Measurements from ENCODE around the gene C1orf21. TPM values are rescaled to one million over a fixed set of nuclear protein-coding genes. Genes with fewer than 3 reads are reported as not detected.

The C1orf21 gene
- total and polyA plus RNA-seq, 2 of the 4 experiments (the other 2 are of a cell fraction): 6.4 to 9.9 TPM

- Histone ChIP-seq H3K4me1 (ENCODE audit: control insufficient read depth, insufficient read depth, low read length) (no peaks in the 10 kb centered on the region), H3K4me2 (ENCODE audit: low read depth, low read length) (no peak overlapping the region), H4K20me1 (ENCODE audit: insufficient read depth, low read length) (no peaks in the 10 kb centered on the region), H3K9me3 (ENCODE audit: control insufficient read depth, insufficient read depth, low read length) (no peaks in the 10 kb centered on the region), H2AK9ac (replicated peaks; ENCODE audit: low read depth, low read length, poor library complexity) (no peak overlapping the region), H3K18ac (ENCODE audit: low read depth, low read length) (no peak overlapping the region), H2BK15ac (ENCODE audit: low read depth, low read length) (no peak overlapping the region), H3K14ac (replicated peaks; ENCODE audit: low read depth, low read length) (no peak overlapping the region), H2BK5ac (ENCODE audit: low read depth, low read length, poor library complexity, severe bottlenecking) (no peak overlapping the region), H3K9ac (ENCODE audit: low read depth, low read length) (no peak overlapping the region), H3K27ac (ENCODE audit: insufficient read depth, low read length) (no peak overlapping the region), H4K8ac (ENCODE audit: low read depth in 2 of 2, low read length in 2 of 2) (no peak overlapping the region), H2AK5ac (ENCODE audit: low read depth, low read length) (no peak overlapping the region), H4K91ac (ENCODE audit: insufficient read depth, low read depth, low read length) (no peak overlapping the region), H3K56ac (ENCODE audit: extremely low read depth, insufficient read depth, low read length) (no peak overlapping the region), H2BK20ac (ENCODE audit: low read depth, low read length) (no peak overlapping the region), H3K4ac (ENCODE audit: low read depth, low read length) (no peak overlapping the region), H3K36me3 (ENCODE audit: control insufficient read depth, insufficient read depth, low read length) (no peaks in the 10 kb centered on the region), H4K5ac (ENCODE audit: low read depth, low read length) (no peak overlapping the region), H3K79me1 (ENCODE audit: low read depth in 1 of 2, low read length in 2 of 2) (no peaks in the 10 kb centered on the region), H3K23ac (ENCODE audit: low read depth, low read length) (no peak overlapping the region), H3K4me3 (ENCODE audit: insufficient read depth, low read depth, low read length) (no peak overlapping the region), H2AFZ (replicated peaks; ENCODE audit: low read length, poor library complexity) (no peak overlapping the region), H2BK120ac (ENCODE audit: low read depth, low read length) (no peak overlapping the region), H3K9me1 (ENCODE audit: insufficient read depth, low read length) (no peaks in the 10 kb centered on the region), H3K27me3 (ENCODE audit: control insufficient read depth, insufficient read depth, low read length) (no peaks in the 10 kb centered on the region)
- BruUV-seq (replicated peaks): no TSS peak
- POLR2A ChIA-PET (ENCODE audit: unreplicated experiment): no interaction called here
- CTCF ChIA-PET: no interaction called here
- in situ Hi-C loops (cut with MboI; ENCODE audit: low sequenced_read_pairs) (no loop called here), dilution Hi-C loops (cut with HindIII; ENCODE audit: low sequenced_read_pairs, unreplicated experiment) (no loop called here), intact Hi-C loops (cut with micrococcal nuclease) (no loop called here)
- WGBS, 2 experiments (ENCODE audit: extremely low coverage in 2 of 2, insufficient read length in 1 of 2): 100% methylated on average over 3 of the region's 4 CpGs; no CpG with 5 or more reads in 1 of the 2 experiments
- no peak for ATAC-seq (ENCODE audit: low read depth)
- no peak for DNase-seq
- TF ChIP-seq FOS (IDR thresholded peaks at IDR 0.05; ENCODE audit: low read depth, low read length) (no peak), USF2 (IDR thresholded peaks at IDR 0.05; ENCODE audit: low read depth, low read length) (no peak), SMC3 (IDR thresholded peaks at IDR 0.05; ENCODE audit: low read depth, low read length) (no peak), MAFK (IDR thresholded peaks at IDR 0.05; ENCODE audit: low read depth, low read length) (no peak), POLR2A (IDR thresholded peaks at IDR 0.05; ENCODE audit: low read depth, low read length) (no peak), RAD21 (IDR thresholded peaks at IDR 0.05; ENCODE audit: low read length) (no peak), CHD1 (IDR thresholded peaks at IDR 0.05; ENCODE audit: low read depth, low read length) (no peak), BHLHE40 (IDR thresholded peaks at IDR 0.05; ENCODE audit: low read depth, low read length) (no peak), CEBPB (IDR thresholded peaks at IDR 0.05; ENCODE audit: low read depth, low read length) (no peak), RCOR1 (IDR thresholded peaks at IDR 0.05; ENCODE audit: insufficient replicate concordance, low read length) (no peak), MXI1 (IDR thresholded peaks at IDR 0.05; ENCODE audit: borderline replicate concordance, low read depth, low read length) (no peak), RFX5 (IDR thresholded peaks at IDR 0.05; ENCODE audit: low read depth, low read length) (no peak), MAZ (IDR thresholded peaks at IDR 0.05; ENCODE audit: borderline replicate concordance, low read depth, low read length) (no peak), CTCF (conservative IDR thresholded peaks at IDR 0.05; ENCODE audit: low read depth, low read length) (no peak), NFE2L2 (IDR thresholded peaks at IDR 0.05; ENCODE audit: low read depth, low read length) (no peak)
- TF ChIP-seq, protein P1, sequence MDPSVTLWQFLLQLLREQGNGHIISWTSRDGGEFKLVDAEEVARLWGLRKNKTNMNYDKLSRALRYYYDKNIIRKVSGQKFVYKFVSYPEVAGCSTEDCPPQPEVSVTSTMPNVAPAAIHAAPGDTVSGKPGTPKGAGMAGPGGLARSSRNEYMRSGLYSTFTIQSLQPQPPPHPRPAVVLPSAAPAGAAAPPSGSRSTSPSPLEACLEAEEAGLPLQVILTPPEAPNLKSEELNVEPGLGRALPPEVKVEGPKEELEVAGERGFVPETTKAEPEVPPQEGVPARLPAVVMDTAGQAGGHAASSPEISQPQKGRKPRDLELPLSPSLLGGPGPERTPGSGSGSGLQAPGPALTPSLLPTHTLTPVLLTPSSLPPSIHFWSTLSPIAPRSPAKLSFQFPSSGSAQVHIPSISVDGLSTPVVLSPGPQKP (IDR thresholded peaks at IDR 0.05; ENCODE audit: borderline replicate concordance, low read depth, low read length): no peak
Observed at GRCh38 chr1:184518736-184519357, 132.0 kb downstream of the C1orf21 start.
